ENCODE data around the gene IFI30. TPM values are rescaled to one million over a fixed set of nuclear protein-coding genes. Genes with fewer than 3 reads are reported as not detected.

IFI30 gene
- total RNA-seq, 2 donors from 2014 or later: 47.1 to 95.2 TPM

DNA sequence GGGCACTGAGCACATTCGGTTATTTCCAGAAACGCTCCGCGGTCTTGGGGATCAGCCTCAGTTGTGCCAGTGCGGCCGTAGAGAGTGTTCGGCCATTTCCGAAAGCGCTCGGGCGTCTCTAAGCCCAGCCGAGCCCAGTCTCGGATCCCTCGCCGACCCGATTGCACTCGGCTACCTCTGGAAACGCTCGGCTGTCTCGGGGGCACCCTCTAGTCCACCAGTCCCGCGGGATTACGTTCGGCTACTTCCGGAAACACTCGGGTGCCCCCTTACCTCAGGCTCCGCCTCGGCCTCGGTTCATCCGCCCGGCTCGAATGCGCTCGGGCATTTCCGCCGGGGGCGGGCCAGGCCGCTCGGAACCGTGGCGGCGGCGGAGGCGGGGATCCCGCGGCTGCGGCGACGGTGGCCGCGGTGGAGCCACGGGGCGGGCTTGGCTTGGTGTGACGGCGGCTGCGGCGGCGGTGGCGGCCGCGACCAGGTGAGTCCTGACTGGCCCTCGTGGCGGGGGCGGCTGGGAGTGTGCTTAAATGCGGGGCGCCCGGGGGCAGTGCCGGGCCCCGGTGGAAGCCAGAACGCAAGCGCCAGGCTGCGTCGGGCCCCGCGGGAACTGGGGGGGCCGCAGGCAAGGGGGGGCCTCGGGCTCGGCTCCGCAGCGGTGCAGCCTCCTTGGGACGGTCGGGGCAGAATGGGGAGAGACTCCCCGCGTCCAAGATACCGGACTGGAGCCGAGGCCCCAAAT lies 20.6 kb upstream of the IFI30 start, which contains the start of gene PIK3R2:
PIK3R2 (plus strand) TSS at position 347 of the 739 bp plus-strand sequence. CDS start 2,717 bp downstream, outside the sequence.
- Histone ChIP-seq H3K36me3 (no peaks in the 10 kb centered on the region), H3K4me1 (peaks cover 40% of the 10 kb centered on the region), H3K27ac (peak within 1 kb of the TSS; percentile 98), H3K9ac (ENCODE audit: low read depth in 2 of 2, low read length in 2 of 2) (peak within 1 kb of the TSS; percentile 89 to 91), H3K27me3 (no peaks in the 10 kb centered on the region), H3K9me3 (no peaks in the 10 kb centered on the region), H3K4me3 (peak within 1 kb of the TSS; percentile 80)
- peak; percentile 100 for DNase-seq
- intact Hi-C loops (cut with DNase I): no loop called here
- TF ChIP-seq, protein P1, sequence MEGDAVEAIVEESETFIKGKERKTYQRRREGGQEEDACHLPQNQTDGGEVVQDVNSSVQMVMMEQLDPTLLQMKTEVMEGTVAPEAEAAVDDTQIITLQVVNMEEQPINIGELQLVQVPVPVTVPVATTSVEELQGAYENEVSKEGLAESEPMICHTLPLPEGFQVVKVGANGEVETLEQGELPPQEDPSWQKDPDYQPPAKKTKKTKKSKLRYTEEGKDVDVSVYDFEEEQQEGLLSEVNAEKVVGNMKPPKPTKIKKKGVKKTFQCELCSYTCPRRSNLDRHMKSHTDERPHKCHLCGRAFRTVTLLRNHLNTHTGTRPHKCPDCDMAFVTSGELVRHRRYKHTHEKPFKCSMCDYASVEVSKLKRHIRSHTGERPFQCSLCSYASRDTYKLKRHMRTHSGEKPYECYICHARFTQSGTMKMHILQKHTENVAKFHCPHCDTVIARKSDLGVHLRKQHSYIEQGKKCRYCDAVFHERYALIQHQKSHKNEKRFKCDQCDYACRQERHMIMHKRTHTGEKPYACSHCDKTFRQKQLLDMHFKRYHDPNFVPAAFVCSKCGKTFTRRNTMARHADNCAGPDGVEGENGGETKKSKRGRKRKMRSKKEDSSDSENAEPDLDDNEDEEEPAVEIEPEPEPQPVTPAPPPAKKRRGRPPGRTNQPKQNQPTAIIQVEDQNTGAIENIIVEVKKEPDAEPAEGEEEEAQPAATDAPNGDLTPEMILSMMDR (IDR thresholded peaks at IDR 0.05): no peak

DNA sequence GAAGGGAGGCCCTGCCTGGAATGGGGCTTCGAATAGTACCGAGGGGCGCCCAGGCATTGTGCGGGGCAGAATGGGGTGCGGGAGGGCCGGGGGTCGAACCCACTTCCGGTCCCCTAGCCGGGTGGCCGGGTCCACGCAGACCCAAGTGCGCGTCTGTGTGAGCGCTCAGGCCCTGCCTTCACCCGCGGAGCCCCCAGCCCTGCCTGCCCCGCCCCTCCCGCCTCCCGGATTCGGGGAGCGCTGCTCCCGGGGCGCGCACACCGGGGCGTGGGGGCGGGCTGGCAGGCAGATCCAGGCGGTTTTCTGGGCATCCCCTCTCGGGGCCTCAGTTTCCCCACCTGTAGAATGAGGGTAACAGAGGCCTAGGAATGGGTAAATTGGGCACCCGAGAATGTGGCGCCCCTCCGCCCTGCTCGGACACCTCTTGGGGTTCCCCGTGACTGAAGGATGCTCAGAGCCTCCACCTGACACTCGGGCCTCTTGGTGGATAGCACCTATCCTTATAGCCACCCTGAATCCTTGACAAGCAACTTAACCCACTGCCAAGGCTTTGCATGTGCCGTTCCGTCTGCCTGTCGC lies 20.0 kb upstream of the IFI30 start:
- no peaks in the 10 kb centered on the region for H3K27me3 ChIP-seq
- H3K27ac ChIP-seq: peak overlapping the region; percentile 98
- intact Hi-C loops (cut with DNase I): no loop called here
- no peaks in the 10 kb centered on the region for H3K9me3 ChIP-seq
- TF ChIP-seq, protein P1 (IDR thresholded peaks at IDR 0.05): no peak
- H3K4me3 ChIP-seq: peak overlapping the region; percentile 80
- DNase-seq: no peak
- peak overlapping the region; percentile 82 to 89 for H3K9ac ChIP-seq (ENCODE audit: low read depth in 2 of 2, low read length in 2 of 2)
- H3K4me1 ChIP-seq: peaks cover 40% of the 10 kb centered on the region
- no peaks in the 10 kb centered on the region for H3K36me3 ChIP-seq

DNA sequence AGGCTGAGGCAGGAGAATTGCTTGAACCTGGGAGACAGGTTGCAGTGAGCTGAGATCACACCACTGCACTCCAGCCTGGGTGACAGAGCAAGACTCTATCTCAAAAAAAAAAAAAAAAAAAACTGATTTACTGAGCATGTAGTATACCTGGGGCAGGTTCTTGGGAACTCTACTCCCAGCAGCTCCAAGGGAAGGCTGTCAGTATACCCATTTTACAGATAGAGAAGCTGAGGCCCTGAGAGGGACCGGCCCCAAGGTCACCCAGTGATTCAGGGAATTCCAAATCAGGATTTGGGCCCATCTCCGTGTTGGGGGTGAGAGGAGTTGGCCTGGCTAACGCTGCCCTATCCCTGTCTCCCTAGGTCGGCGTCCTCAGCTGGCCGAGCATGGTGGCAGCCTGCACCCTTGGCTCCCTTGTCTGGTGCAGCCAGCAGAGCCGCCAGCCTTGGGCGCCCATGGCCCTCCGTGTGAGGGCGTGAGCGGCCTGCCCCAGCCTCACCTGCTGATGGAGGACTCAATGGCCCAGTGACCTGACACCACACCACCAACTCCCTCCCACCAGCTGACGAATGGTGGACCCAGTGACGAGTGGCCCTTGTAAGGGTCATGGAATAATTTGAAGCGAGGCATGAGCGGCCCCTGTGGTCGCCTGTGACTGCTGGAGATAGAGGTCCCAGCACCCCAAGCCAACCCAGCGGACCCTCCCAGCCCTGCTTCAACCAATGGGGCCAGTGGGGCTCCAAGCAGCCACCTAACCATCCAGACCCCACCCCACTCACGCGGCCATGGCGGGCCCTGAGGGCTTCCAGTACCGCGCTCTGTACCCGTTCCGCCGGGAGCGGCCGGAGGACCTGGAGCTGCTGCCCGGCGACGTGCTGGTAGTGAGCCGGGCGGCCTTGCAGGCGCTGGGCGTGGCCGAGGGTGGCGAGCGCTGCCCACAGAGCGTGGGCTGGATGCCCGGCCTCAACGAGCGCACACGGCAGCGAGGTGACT lies 18.2 kb upstream of the IFI30 start:
- peak overlapping the region; percentile 37 to 70 for H3K9ac ChIP-seq (ENCODE audit: low read depth in 2 of 2, low read length in 2 of 2)
- no peaks in the 10 kb centered on the region for H3K27me3 ChIP-seq

DNA sequence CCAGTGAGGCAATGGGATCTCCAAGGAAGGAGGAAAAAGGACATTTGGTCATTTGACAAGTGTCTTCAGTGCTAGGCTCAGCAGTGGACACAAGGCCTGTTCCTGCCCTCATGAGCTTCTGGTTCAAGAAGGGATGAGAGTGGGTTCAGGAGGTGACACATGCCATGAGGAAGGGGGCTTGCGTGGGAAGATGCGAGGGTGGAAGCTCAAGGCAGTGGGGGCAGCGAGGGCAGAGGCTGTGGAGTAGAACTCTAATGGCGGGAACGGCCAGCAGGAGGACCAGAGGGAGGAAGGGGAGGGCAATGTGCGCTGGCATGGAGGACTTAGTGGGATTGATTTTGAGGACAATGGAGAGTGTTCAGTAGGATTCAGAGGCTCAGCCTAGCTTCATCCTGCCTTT lies 17.3 kb upstream of the IFI30 start:
- Histone ChIP-seq H3K4me1 (peaks cover 40% of the 10 kb centered on the region), H3K27ac (peak overlapping the region; percentile 73), H3K36me3 (no peaks in the 10 kb centered on the region), H3K27me3 (no peaks in the 10 kb centered on the region), H3K9me3 (no peaks in the 10 kb centered on the region), H3K9ac (ENCODE audit: low read depth in 2 of 2, low read length in 2 of 2) (peak overlapping the region; percentile 54 to 70), H3K4me3 (no peak overlapping the region)
- DNase-seq: no peak
- TF ChIP-seq, protein P1 (IDR thresholded peaks at IDR 0.05): no peak
- intact Hi-C loops (cut with DNase I): no loop called here

More for the DNA sequence above, 18.2 kb upstream of the IFI30 start:
- TF ChIP-seq, protein P1 (IDR thresholded peaks at IDR 0.05): no peak
- no peak overlapping the region for H3K4me3 ChIP-seq
- H3K4me1 ChIP-seq: peaks cover 40% of the 10 kb centered on the region
- H3K27ac ChIP-seq: no peak overlapping the region
- DNase-seq: no peak
- no peaks in the 10 kb centered on the region for H3K9me3 ChIP-seq
- intact Hi-C loops (cut with DNase I): no loop called here
- no peaks in the 10 kb centered on the region for H3K36me3 ChIP-seq

DNA sequence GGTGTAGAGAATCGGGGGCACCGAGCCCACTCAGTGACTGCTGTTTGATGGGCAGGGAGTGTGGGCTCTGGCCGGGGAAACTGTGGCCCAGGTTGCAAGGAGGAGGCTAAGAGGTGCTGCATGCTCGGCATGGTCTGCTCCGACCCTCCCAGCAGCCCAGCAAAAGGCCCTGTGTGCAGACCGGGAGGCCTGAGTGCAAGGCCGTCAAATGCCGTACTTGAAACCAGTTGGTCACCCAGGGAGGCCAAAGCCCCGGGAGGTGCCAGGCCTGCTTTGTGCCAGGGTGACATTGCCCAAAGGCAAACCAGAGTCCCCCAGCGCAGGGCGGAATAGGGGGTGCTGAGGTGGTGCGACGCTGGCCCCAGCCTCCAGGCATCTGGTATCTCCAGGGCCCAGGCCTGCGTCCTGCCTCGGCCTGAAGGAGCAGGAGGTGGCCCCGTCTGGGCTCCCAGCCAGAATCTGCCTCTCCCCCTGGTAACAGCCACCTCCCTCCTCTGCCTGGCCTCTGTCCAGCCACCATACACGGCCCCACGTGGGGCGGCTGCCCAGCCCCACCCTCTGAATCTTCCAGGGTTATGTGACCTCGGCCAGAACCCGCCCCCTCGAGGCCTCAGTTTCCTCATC lies 16.7 kb upstream of the IFI30 start:
- Histone ChIP-seq H3K9me3 (no peaks in the 10 kb centered on the region), H3K9ac (ENCODE audit: low read depth in 2 of 2, low read length in 2 of 2) (peak overlapping the region; percentile 54 to 70), H3K36me3 (no peaks in the 10 kb centered on the region), H3K4me1 (peaks cover 36% of the 10 kb centered on the region), H3K27me3 (no peaks in the 10 kb centered on the region), H3K27ac (peak overlapping the region; percentile 73), H3K4me3 (no peak overlapping the region)
- TF ChIP-seq, protein P1 (IDR thresholded peaks at IDR 0.05): no peak
- peak; percentile 96 for DNase-seq
- intact Hi-C loops (cut with DNase I): no loop called here

All from colonic mucosa (tissue), 4 donors.